Activated CD4-positive, alpha-beta memory T cell treated with anti-CD3 and anti-CD28 coated beads for 36 hours (primary cell): ENCODE results near the gene PLSCR4. TPM values are rescaled to one million over a fixed set of nuclear protein-coding genes. Genes with fewer than 3 reads are reported as not detected.

Experiments used
- CTCF ChIA-PET: fragments of 350-600 bp; sonication (Branson Sonifier 250); formaldehyde crosslinking; loops from one replicate; lab custom pipeline; 2021; ENCODE audit warnings: antibody characterized with exemption, inconsistent platforms; lab: Charles Lee
- POLR2A ChIA-PET: fragments of 350-600 bp; sonication (Branson Sonifier 250); formaldehyde crosslinking; loops from one replicate; lab custom pipeline; 2021; ENCODE audit warnings: antibody characterized with exemption; lab: Charles Lee
- DNase-seq: peaks from one replicate; pipeline ENCODE4 v3.0.0-alpha.2; 2020
- H3K27ac Mint-ChIP-seq: one replicate; pipeline ENCODE4 v1.8.0; 2021; ENCODE audit warnings: mixed read lengths
- H3K27me3 Mint-ChIP-seq: one replicate; pipeline ENCODE4 v1.8.0; 2021; ENCODE audit warnings: mixed read lengths
- H3K36me3 Mint-ChIP-seq: one replicate; pipeline ENCODE4 v1.8.0; 2021; ENCODE audit warnings: mixed read lengths
- H3K4me1 Mint-ChIP-seq: one replicate; pipeline ENCODE4 v1.8.0; 2021; ENCODE audit warnings: low read depth, mixed read lengths
- H3K4me3 Mint-ChIP-seq: one replicate; pipeline ENCODE4 v1.8.0; 2021; ENCODE audit warnings: mild to moderate bottlenecking, mixed read lengths
- H3K9me3 Mint-ChIP-seq: one replicate; pipeline ENCODE4 v1.8.0; 2021; ENCODE audit warnings: mixed read lengths
- intact Hi-C: fragments of 100-400 bp; cut with micrococcal nuclease; formaldehyde crosslinking; loops from one replicate; pipeline ENCODE4 v1.15.1; 2023
- total RNA-seq, 2 experiments: library from RNA; stranded (reverse); gene quantifications; one replicate each; pipeline ENCODE4 v1.2.3, GENCODE V29; 2021

The PLSCR4 gene
- total RNA-seq, 2 experiments from 2014 or later: not detected

- H3K9me3 Mint-ChIP-seq: no peaks in the 10 kb centered on the region
These were observed 36.4 kb downstream of the PLSCR4 start for GRCh38 chr3:146214493-146214892.

GRCh38 chr3:146209371-146209770 lies 41.5 kb downstream of the PLSCR4 start:
- no peak overlapping the region for H3K4me3 Mint-ChIP-seq
- CTCF ChIA-PET: no interaction called here

More at GRCh38 chr3:146214493-146214892, 36.4 kb downstream of the PLSCR4 start:
- ChIA-PET CTCF (interaction anchor here (0.7 kb wide), 1 partner anchor 316 kb away, joined by 3 read pairs; no protein-coding TSS in a partner anchor), POLR2A (no interaction called here)
- Mint-ChIP-seq H3K27me3 (peaks cover 5% of the 10 kb centered on the region), H3K27ac (no peak overlapping the region), H3K4me3 (no peak overlapping the region), H3K4me1 (no peaks in the 10 kb centered on the region), H3K36me3 (no peaks in the 10 kb centered on the region)
- intact Hi-C loops: no loop called here
- DNase-seq: no peak

GRCh38 chr3:146203776-146204175 lies 47.1 kb downstream of the PLSCR4 start:
- Mint-ChIP-seq H3K9me3 (no peaks in the 10 kb centered on the region), H3K4me1 (no peaks in the 10 kb centered on the region), H3K4me3 (no peak overlapping the region), H3K36me3 (no peaks in the 10 kb centered on the region), H3K27me3 (peaks cover 2% of the 10 kb centered on the region), H3K27ac (no peak overlapping the region)
- ChIA-PET CTCF (interaction anchor here (1.4 to 1.8 kb wide), 2 partner anchors 10 to 14 kb away, joined by 4 to 6 read pairs; no protein-coding TSS in a partner anchor), POLR2A (no interaction called here)
- intact Hi-C loops: no loop called here
- no peak for DNase-seq

More at GRCh38 chr3:146209371-146209770, 41.5 kb downstream of the PLSCR4 start:
- Mint-ChIP-seq H3K4me1 (no peaks in the 10 kb centered on the region), H3K36me3 (no peaks in the 10 kb centered on the region), H3K27me3 (no peaks in the 10 kb centered on the region), H3K27ac (no peak overlapping the region), H3K9me3 (no peaks in the 10 kb centered on the region)
- POLR2A ChIA-PET: no interaction called here
- intact Hi-C loops: no loop called here
- no peak for DNase-seq

GRCh38 chr3:146200461-146201220 lies 50.3 kb downstream of the PLSCR4 start:
- intact Hi-C loops: no loop called here
- DNase-seq: no peak
- ChIA-PET CTCF (interaction anchor here (1.5 kb wide), 1 partner anchor 11 kb away, joined by 6 read pairs; no protein-coding TSS in a partner anchor), POLR2A (interaction anchor here (0.7 kb wide), 1 partner anchor 48 kb away, joined by 3 read pairs; no protein-coding TSS in a partner anchor)
- Mint-ChIP-seq H3K36me3 (no peaks in the 10 kb centered on the region), H3K9me3 (no peaks in the 10 kb centered on the region), H3K4me1 (no peaks in the 10 kb centered on the region), H3K27me3 (peaks cover 2% of the 10 kb centered on the region), H3K27ac (no peak overlapping the region), H3K4me3 (no peak overlapping the region)

- H3K4me1 Mint-ChIP-seq: no peaks in the 10 kb centered on the region
- no peak for DNase-seq
- POLR2A ChIA-PET: no interaction called here
- H3K4me3 Mint-ChIP-seq: no peak overlapping the region
- CTCF ChIA-PET: interaction anchor here (0.5 to 1.5 kb wide), 2 partner anchors 10 to 93 kb away, joined by 3 to 6 read pairs; no protein-coding TSS in a partner anchor
- no peaks in the 10 kb centered on the region for H3K9me3 Mint-ChIP-seq
- peaks cover 2% of the 10 kb centered on the region for H3K27me3 Mint-ChIP-seq
- H3K27ac Mint-ChIP-seq: no peak overlapping the region
- H3K36me3 Mint-ChIP-seq: no peaks in the 10 kb centered on the region
- intact Hi-C loops: no loop called here
These were observed 51.1 kb downstream of the PLSCR4 start for GRCh38 chr3:146199762-146200161.

- CTCF ChIA-PET: interaction anchor here (1.2 kb wide), 1 partner anchor 444 kb away, joined by 3 read pairs; no protein-coding TSS in a partner anchor
- Mint-ChIP-seq H3K27me3 (no peaks in the 10 kb centered on the region), H3K36me3 (no peaks in the 10 kb centered on the region), H3K27ac (no peak overlapping the region), H3K4me3 (no peak overlapping the region), H3K9me3 (no peaks in the 10 kb centered on the region), H3K4me1 (no peaks in the 10 kb centered on the region)
- intact Hi-C loops: no loop called here
- DNase-seq: no peak
- POLR2A ChIA-PET: no interaction called here
These were observed 54.1 kb downstream of the PLSCR4 start for GRCh38 chr3:146196789-146197188.

GRCh38 chr3:146195605-146196004 lies 55.3 kb downstream of the PLSCR4 start:
- DNase-seq: no peak
- intact Hi-C loops: no loop called here
- no peak overlapping the region for H3K27ac Mint-ChIP-seq
- ChIA-PET CTCF (no interaction called here), POLR2A (no interaction called here)
- H3K4me3 Mint-ChIP-seq: no peak overlapping the region
- no peaks in the 10 kb centered on the region for H3K4me1 Mint-ChIP-seq
- no peaks in the 10 kb centered on the region for H3K36me3 Mint-ChIP-seq
- H3K27me3 Mint-ChIP-seq: no peaks in the 10 kb centered on the region
- no peaks in the 10 kb centered on the region for H3K9me3 Mint-ChIP-seq

GRCh38 chr3:146195030-146195429 lies 55.9 kb downstream of the PLSCR4 start:
- H3K36me3 Mint-ChIP-seq: no peaks in the 10 kb centered on the region
- ChIA-PET POLR2A (no interaction called here), CTCF (no interaction called here)

GRCh38 chr3:146191051-146191450 lies 59.9 kb downstream of the PLSCR4 start:
- ChIA-PET CTCF (interaction anchor here (0.6 to 4.1 kb wide), 6 partner anchors 26 to 595 kb away, joined by 3 to 54 read pairs (median 4); no protein-coding TSS in a partner anchor), POLR2A (no interaction called here)
- Mint-ChIP-seq H3K27ac (no peak overlapping the region), H3K9me3 (no peaks in the 10 kb centered on the region), H3K36me3 (no peaks in the 10 kb centered on the region), H3K27me3 (peaks cover 3% of the 10 kb centered on the region), H3K4me1 (no peaks in the 10 kb centered on the region), H3K4me3 (no peak overlapping the region)
- DNase-seq: no peak
- intact Hi-C loops: no loop called here

More at GRCh38 chr3:146195030-146195429, 55.9 kb downstream of the PLSCR4 start:
- Mint-ChIP-seq H3K4me3 (no peak overlapping the region), H3K4me1 (no peaks in the 10 kb centered on the region), H3K27ac (no peak overlapping the region), H3K27me3 (no peaks in the 10 kb centered on the region), H3K9me3 (no peaks in the 10 kb centered on the region)
- intact Hi-C loops: no loop called here
- no peak for DNase-seq

GRCh38 chr3:146189519-146190173 lies 61.3 kb downstream of the PLSCR4 start:
- DNase-seq: no peak
- Mint-ChIP-seq H3K4me3 (no peak overlapping the region), H3K4me1 (no peaks in the 10 kb centered on the region), H3K27me3 (peaks cover 3% of the 10 kb centered on the region), H3K9me3 (no peaks in the 10 kb centered on the region), H3K36me3 (no peaks in the 10 kb centered on the region), H3K27ac (no peak overlapping the region)
- CTCF ChIA-PET: interaction anchor here (0.6 to 4.1 kb wide), 31 partner anchors 8 to 782 kb away, joined by 3 to 54 read pairs (median 4); no protein-coding TSS in a partner anchor
- POLR2A ChIA-PET: no interaction called here
- intact Hi-C loops: loop anchor here (1.0 to 5.0 kb wide), 3 partner anchors 138 to 452 kb away; no protein-coding TSS in a partner anchor

- no peak overlapping the region for H3K4me3 Mint-ChIP-seq
- ChIA-PET POLR2A (no interaction called here), CTCF (interaction anchor here (1.0 to 4.1 kb wide), 6 partner anchors 10 to 407 kb away, joined by 3 to 54 read pairs (median 5); no protein-coding TSS in a partner anchor)
- peaks cover 8% of the 10 kb centered on the region for H3K27me3 Mint-ChIP-seq
- H3K9me3 Mint-ChIP-seq: no peaks in the 10 kb centered on the region
- no peak for DNase-seq
- intact Hi-C loops: loop anchor here (2.0 to 5.0 kb wide), 2 partner anchors 123 to 140 kb away; no protein-coding TSS in a partner anchor
- H3K4me1 Mint-ChIP-seq: no peaks in the 10 kb centered on the region
- no peak overlapping the region for H3K27ac Mint-ChIP-seq
- no peaks in the 10 kb centered on the region for H3K36me3 Mint-ChIP-seq
These were observed 63.5 kb downstream of the PLSCR4 start for GRCh38 chr3:146187334-146187950.
